Measurements from ENCODE around the gene ATP11A. TPM values are rescaled to one million over a fixed set of nuclear protein-coding genes. Genes with fewer than 3 reads are reported as not detected.

ATP11A gene
- total and polyA plus RNA-seq, 8 donors: 271 to 502 (median 458) TPM

DNA sequence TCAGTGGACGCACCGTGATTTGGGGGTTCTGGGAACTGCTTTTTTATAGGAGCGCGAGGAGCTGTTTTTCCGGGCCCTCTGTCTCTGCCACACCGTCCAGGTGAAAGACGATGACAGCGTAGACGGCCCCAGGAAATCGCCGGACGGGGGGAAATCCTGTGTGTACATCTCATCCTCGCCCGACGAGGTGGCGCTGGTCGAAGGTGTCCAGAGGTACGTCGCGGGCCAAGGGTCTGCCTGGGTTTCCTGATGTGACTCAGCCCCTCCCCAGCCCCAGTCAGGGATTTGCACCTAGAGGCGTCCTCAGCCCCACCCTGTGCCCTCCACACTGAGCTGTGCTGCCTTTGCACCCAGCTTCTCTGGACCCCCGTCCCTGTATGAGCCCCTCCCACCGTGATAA, 143.0 kb downstream of the ATP11A start:
- DNase-seq (no peak), ATAC-seq (no peak)
- no peak overlapping the region for H3K4me3 ChIP-seq
- H3K36me3 ChIP-seq: peaks cover 0 to 96% of the 10 kb centered on the region in 2 donors
- H3K27ac ChIP-seq: no peak overlapping the region
- TF ChIP-seq, protein P1, sequence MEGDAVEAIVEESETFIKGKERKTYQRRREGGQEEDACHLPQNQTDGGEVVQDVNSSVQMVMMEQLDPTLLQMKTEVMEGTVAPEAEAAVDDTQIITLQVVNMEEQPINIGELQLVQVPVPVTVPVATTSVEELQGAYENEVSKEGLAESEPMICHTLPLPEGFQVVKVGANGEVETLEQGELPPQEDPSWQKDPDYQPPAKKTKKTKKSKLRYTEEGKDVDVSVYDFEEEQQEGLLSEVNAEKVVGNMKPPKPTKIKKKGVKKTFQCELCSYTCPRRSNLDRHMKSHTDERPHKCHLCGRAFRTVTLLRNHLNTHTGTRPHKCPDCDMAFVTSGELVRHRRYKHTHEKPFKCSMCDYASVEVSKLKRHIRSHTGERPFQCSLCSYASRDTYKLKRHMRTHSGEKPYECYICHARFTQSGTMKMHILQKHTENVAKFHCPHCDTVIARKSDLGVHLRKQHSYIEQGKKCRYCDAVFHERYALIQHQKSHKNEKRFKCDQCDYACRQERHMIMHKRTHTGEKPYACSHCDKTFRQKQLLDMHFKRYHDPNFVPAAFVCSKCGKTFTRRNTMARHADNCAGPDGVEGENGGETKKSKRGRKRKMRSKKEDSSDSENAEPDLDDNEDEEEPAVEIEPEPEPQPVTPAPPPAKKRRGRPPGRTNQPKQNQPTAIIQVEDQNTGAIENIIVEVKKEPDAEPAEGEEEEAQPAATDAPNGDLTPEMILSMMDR (IDR thresholded peaks at IDR 0.05): no peak
- no peaks in the 10 kb centered on the region for H3K27me3 ChIP-seq
- intact Hi-C loops (cut with DNase I): no loop called here
- H3K9me3 ChIP-seq: no peaks in the 10 kb centered on the region
- H3K4me1 ChIP-seq: no peaks in the 10 kb centered on the region

DNA sequence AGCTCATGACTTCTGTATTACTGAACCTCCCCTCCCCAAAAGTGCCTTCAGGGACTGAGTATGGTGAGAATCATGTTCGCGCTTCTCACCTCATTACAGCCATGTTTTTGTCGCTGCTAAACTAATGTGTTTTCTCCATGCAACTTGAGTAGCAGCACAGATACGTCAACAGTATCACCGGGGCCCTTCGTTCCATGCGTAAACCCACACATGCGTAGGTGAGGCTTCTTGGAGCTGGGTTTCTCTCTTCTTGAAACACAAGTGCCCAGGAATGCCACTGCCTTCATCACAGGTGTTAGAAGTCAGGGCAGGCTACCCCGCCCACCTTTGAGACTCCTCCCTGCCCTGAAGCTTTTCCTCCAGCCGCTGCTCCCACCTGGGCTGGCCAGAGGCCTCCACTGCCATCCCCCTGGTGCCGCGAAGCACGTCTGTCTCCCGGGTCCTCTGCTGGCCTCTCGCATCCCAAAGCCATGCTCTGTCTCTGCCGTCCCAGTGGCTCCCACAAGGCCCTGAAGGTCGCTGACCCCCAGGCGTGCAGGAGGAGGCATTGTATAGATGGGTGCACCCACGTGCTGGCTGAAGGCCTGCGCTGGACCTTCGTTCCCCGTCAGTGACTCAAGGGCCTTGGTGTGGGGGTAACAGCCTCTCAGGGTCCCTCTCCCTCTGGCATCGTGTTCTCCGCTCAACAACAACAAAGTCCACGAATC, 143.9 kb downstream of the ATP11A start:
- intact Hi-C loops (cut with DNase I): no loop called here
- H3K4me3 ChIP-seq: no peak overlapping the region
- DNase-seq (no peak), ATAC-seq (no peak)
- no peak overlapping the region for H3K27ac ChIP-seq
- H3K36me3 ChIP-seq: peaks cover 0 to 97% of the 10 kb centered on the region in 2 donors
- H3K4me1 ChIP-seq: no peaks in the 10 kb centered on the region
- TF ChIP-seq, protein P1 (IDR thresholded peaks at IDR 0.05): no peak
- no peaks in the 10 kb centered on the region for H3K9me3 ChIP-seq
- H3K27me3 ChIP-seq: no peaks in the 10 kb centered on the region

- Histone ChIP-seq H3K27me3 (no peaks in the 10 kb centered on the region), H3K4me3 (no peak overlapping the region), H3K27ac (no peak overlapping the region), H3K36me3 (peaks cover 0 to 96% of the 10 kb centered on the region in 2 donors), H3K9me3 (no peaks in the 10 kb centered on the region), H3K4me1 (no peaks in the 10 kb centered on the region)
- TF ChIP-seq, protein P1 (IDR thresholded peaks at IDR 0.05): no peak
- intact Hi-C loops (cut with DNase I): no loop called here
- DNase-seq (no peak), ATAC-seq (no peak)
These were observed 145.5 kb downstream of the ATP11A start for GRCh38 chr13:112835344-112835743.

GRCh38 chr13:112835796-112836195, 146.0 kb downstream of the ATP11A start:
- Histone ChIP-seq H3K27me3 (no peaks in the 10 kb centered on the region), H3K36me3 (peaks cover 0 to 96% of the 10 kb centered on the region in 2 donors), H3K27ac (no peak overlapping the region), H3K4me1 (no peaks in the 10 kb centered on the region), H3K4me3 (no peak overlapping the region), H3K9me3 (no peaks in the 10 kb centered on the region)
- ATAC-seq: no peak
- intact Hi-C loops (cut with DNase I): no loop called here
- TF ChIP-seq, protein P1 (IDR thresholded peaks at IDR 0.05): no peak
- no peak for DNase-seq

GRCh38 chr13:112836940-112837339, 147.1 kb downstream of the ATP11A start:
- TF ChIP-seq, protein P1 (IDR thresholded peaks at IDR 0.05): no peak
- Histone ChIP-seq H3K36me3 (peaks cover 0 to 96% of the 10 kb centered on the region in 2 donors), H3K27me3 (no peaks in the 10 kb centered on the region), H3K9me3 (no peaks in the 10 kb centered on the region), H3K4me3 (no peak overlapping the region), H3K4me1 (no peaks in the 10 kb centered on the region), H3K27ac (no peak overlapping the region)
- intact Hi-C loops (cut with DNase I): no loop called here
- ATAC-seq (peak; percentile 6), DNase-seq (no peak)

Measured in left lung (tissue), 10 donors.